Calu3 (cell line): ENCODE measurements around the gene FAM193A. TPM values are rescaled to one million over a fixed set of nuclear protein-coding genes. Genes with fewer than 3 reads are reported as not detected.

ENCODE experiments used
- BruUV-seq: library from RNA; stranded (reverse); fragments of 400-500 nt; replicated peaks from 2 replicates; lab custom pipeline; 2021; lab: Mats Ljungman, UMichigan
- CTCF ChIA-PET: fragments of 300-600 bp; sonication (Branson Sonifier 250); formaldehyde crosslinking; loops from one replicate; lab custom pipeline; 2022; ENCODE audit warnings: antibody characterized with exemption; lab: Charles Lee
- DNase-seq: peaks from one replicate; pipeline ENCODE4 v3.0.0; 2022
- H3K27ac Mint-ChIP-seq: one replicate; pipeline ENCODE4 v1.8.0; 2022; ENCODE audit warnings: mixed read lengths; ENCODE audit not compliant: unreplicated experiment
- H3K27me3 Mint-ChIP-seq: one replicate; pipeline ENCODE4 v1.8.0; 2022; ENCODE audit warnings: mixed read lengths; ENCODE audit not compliant: unreplicated experiment
- H3K36me3 Mint-ChIP-seq: one replicate; pipeline ENCODE4 v1.8.0; 2022; ENCODE audit warnings: mild to moderate bottlenecking, moderate library complexity, mixed read lengths; ENCODE audit not compliant: insufficient read depth, unreplicated experiment
- H3K4me1 Mint-ChIP-seq: one replicate; pipeline ENCODE4 v1.8.0; 2022; ENCODE audit warnings: mild to moderate bottlenecking, low read depth, mixed read lengths; ENCODE audit not compliant: unreplicated experiment
- H3K4me3 Mint-ChIP-seq: one replicate; pipeline ENCODE4 v1.8.0; 2022; ENCODE audit warnings: mild to moderate bottlenecking, low read depth, moderate library complexity, mixed read lengths; ENCODE audit not compliant: unreplicated experiment
- H3K9me3 Mint-ChIP-seq: one replicate; pipeline ENCODE4 v1.8.0; 2022; ENCODE audit warnings: low read depth, mixed read lengths; ENCODE audit not compliant: unreplicated experiment
- intact Hi-C: fragments of 100-400 bp; cut with micrococcal nuclease; formaldehyde crosslinking; loops from one replicate; pipeline ENCODE4 v1.10.0; 2022; ENCODE audit not compliant: unreplicated experiment
- total RNA-seq: library from RNA; stranded (reverse); gene quantifications from 2 replicates; pipeline ENCODE4 v1.2.3, GENCODE V29; 2022
- TF ChIP-seq, protein P1 (sequence below): fragments of 200-600 bp; IDR thresholded peaks from one replicate; pipeline ENCODE4 v1.8.0; 2022; ENCODE audit warnings: antibody characterized with exemption; ENCODE audit not compliant: unreplicated experiment

The FAM193A gene
- total RNA-seq, 1 experiment from 2014 or later: 20.0 TPM

DNA sequence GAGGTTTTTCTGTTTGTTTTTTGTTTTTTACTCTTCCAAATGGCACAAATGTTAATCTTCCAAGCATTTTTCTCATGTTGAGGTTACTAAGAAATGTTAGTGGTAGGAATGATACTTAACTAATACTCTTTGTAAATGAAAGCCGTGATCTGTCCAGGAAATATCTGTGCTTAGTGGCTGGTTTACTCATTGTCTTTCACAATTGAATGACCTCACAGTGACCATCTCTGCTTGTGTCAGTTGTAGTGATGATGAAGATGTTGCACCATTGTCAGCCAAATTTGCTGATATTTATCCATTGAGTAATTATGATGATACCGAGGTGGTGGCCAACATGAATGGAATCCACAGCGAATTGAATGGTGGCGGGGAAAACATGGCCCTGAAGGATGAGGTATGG is 126.2 kb downstream of the FAM193A start:
- BruUV-seq: no TSS peak
- H3K4me3 Mint-ChIP-seq: no peak overlapping the region
- no peaks in the 10 kb centered on the region for H3K9me3 Mint-ChIP-seq
- H3K36me3 Mint-ChIP-seq: peaks cover 7% of the 10 kb centered on the region
- peaks cover 8% of the 10 kb centered on the region for H3K4me1 Mint-ChIP-seq
- H3K27me3 Mint-ChIP-seq: no peaks in the 10 kb centered on the region
- TF ChIP-seq, protein P1, sequence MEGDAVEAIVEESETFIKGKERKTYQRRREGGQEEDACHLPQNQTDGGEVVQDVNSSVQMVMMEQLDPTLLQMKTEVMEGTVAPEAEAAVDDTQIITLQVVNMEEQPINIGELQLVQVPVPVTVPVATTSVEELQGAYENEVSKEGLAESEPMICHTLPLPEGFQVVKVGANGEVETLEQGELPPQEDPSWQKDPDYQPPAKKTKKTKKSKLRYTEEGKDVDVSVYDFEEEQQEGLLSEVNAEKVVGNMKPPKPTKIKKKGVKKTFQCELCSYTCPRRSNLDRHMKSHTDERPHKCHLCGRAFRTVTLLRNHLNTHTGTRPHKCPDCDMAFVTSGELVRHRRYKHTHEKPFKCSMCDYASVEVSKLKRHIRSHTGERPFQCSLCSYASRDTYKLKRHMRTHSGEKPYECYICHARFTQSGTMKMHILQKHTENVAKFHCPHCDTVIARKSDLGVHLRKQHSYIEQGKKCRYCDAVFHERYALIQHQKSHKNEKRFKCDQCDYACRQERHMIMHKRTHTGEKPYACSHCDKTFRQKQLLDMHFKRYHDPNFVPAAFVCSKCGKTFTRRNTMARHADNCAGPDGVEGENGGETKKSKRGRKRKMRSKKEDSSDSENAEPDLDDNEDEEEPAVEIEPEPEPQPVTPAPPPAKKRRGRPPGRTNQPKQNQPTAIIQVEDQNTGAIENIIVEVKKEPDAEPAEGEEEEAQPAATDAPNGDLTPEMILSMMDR: no peak
- no peak overlapping the region for H3K27ac Mint-ChIP-seq
- intact Hi-C loops: no loop called here
- no peak for DNase-seq
- CTCF ChIA-PET: no interaction called here

DNA sequence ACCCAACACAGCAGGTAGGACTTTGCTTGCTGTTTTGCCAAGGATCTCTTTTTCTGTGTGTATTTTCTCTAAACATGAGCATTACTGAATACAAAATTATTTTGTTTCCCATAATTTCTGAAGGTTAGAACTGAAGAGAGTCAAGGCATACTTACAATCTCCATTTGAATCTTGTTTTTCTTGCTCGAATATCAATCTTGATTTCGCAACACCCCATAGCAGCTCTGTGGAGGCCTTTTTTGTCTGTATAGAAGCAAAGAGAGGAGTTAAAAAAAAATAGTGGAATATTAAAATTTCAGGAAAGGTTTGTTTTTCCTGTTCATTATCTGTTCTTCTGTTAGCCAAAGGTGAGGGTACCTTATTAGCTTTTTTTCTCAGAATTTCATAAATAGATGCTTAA is 126.8 kb downstream of the FAM193A start:
- Mint-ChIP-seq H3K27ac (no peak overlapping the region), H3K36me3 (peaks cover 7% of the 10 kb centered on the region), H3K4me3 (no peak overlapping the region), H3K27me3 (no peaks in the 10 kb centered on the region), H3K9me3 (no peaks in the 10 kb centered on the region), H3K4me1 (peaks cover 8% of the 10 kb centered on the region)
- CTCF ChIA-PET: no interaction called here
- no peak for DNase-seq
- no TSS peak for BruUV-seq
- intact Hi-C loops: no loop called here
- TF ChIP-seq, protein P1: no peak

DNA sequence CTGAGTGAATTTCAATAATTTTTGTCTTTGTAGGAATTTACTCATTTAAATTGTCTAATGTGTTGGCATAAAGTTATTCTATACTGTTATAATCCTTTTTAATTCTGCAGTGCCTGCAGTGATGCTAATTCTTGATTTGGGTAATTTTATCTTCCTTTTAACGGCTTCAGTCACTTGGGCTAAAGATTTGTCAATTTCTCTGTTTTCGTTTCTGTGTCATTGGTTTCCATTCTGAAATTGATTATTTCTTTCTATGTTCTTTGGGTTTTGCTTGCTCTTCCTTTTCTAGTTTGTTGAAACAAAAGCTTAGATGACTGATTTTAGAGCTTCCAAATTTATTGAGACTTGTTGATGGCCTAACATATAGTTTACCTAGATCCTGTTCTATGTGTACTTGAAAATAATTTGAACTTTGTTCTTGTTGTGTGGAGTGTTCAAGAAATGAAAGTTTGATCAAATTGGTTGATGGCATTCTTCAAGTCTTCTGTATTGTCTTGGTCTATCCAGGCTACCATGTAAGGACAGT is 130.3 kb downstream of the FAM193A start:
- no peak overlapping the region for H3K27ac Mint-ChIP-seq
- CTCF ChIA-PET: no interaction called here
- TF ChIP-seq, protein P1: no peak
- no peak overlapping the region for H3K4me3 Mint-ChIP-seq
- no peak for DNase-seq
- intact Hi-C loops: no loop called here
- no peaks in the 10 kb centered on the region for H3K27me3 Mint-ChIP-seq
- H3K36me3 Mint-ChIP-seq: peaks cover 12% of the 10 kb centered on the region
- H3K9me3 Mint-ChIP-seq: no peaks in the 10 kb centered on the region
- BruUV-seq: no TSS peak
- peaks cover 18% of the 10 kb centered on the region for H3K4me1 Mint-ChIP-seq

DNA sequence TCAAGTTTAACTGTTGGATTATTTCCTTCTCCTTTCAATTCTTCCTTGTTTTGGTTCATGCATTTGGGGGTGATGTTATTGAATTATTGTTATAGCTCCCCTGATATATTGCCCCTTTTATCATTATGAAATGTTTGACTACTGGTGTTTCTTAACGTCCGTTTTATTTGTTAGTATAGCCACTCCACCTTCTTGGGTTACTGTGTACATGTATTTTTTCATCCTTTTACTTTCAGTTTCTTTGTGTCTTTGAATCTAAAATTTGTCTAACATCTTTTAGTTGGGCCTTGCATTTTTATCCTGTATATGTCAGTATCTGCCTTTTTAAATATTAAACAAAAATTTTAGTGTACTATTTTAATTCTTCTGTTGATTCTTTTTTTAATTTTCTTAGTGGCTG is 131.0 kb downstream of the FAM193A start:
- Mint-ChIP-seq H3K36me3 (peaks cover 17% of the 10 kb centered on the region), H3K4me1 (peaks cover 18% of the 10 kb centered on the region), H3K27ac (no peak overlapping the region), H3K4me3 (no peak overlapping the region), H3K9me3 (no peaks in the 10 kb centered on the region), H3K27me3 (no peaks in the 10 kb centered on the region)
- CTCF ChIA-PET: no interaction called here
- DNase-seq: no peak
- intact Hi-C loops: no loop called here
- no TSS peak for BruUV-seq
- TF ChIP-seq, protein P1: no peak
